Psoas muscle (tissue), 8 donors: ENCODE data around the gene ENTHD1. TPM values are rescaled to one million over a fixed set of nuclear protein-coding genes. Genes with fewer than 3 reads are reported as not detected.
"Not testable (repeated sequence)": the region's sequence is repeated elsewhere in the genome, so short reads cannot be mapped to it uniquely, and the experiment has no call there.

ENCODE experiments used
- ATAC-seq, 4 donors: fragments of 200-7000 bp; cut with Tn5 transposase; one replicate each; pipeline ENCODE4 v1.9.1; 2020; ENCODE audit warnings: moderate library complexity in 3 of 4, mild to moderate bottlenecking in 2 of 4
- DNase-seq, 2 donors: peaks; one replicate each; pipeline ENCODE4 v3.0.0-alpha.2; 2020
- H3K27ac ChIP-seq: fragments of 200-600 bp; one replicate; pipeline ENCODE4 v1.8.0; 2022
- H3K27me3 ChIP-seq, 3 donors: fragments of 200-600 bp in 1 of 3; one replicate each; pipeline versions ENCODE4 v1.6.1 to v1.8.0; 2013 to 2022; ENCODE audit warnings: low read length in 2 of 3, mild to moderate bottlenecking in 2 of 3, moderate library complexity in 1 of 3; ENCODE audit not compliant: insufficient read depth in 3 of 3
- H3K36me3 ChIP-seq, 2 donors: fragments of 200-600 bp in 1 of 2; one replicate each; pipeline versions ENCODE4 v1.6.1 to v1.8.0; 2013 to 2022; ENCODE audit warnings: low read depth in 1 of 2, mild to moderate bottlenecking in 1 of 2, moderate library complexity in 1 of 2; ENCODE audit not compliant: insufficient read depth in 1 of 2
- H3K4me1 ChIP-seq: fragments of 200-600 bp; one replicate; pipeline ENCODE4 v1.8.0; 2022
- H3K4me3 ChIP-seq: fragments of 200-600 bp; one replicate; pipeline ENCODE4 v1.8.0; 2022; ENCODE audit warnings: mild to moderate bottlenecking
- H3K9me3 ChIP-seq: fragments of 200-600 bp; one replicate; pipeline ENCODE4 v1.8.0; 2022
- CTCF ChIP-seq: fragments of 200-600 bp; IDR thresholded peaks from one replicate; pipeline ENCODE4 v1.8.0; 2022; ENCODE audit warnings: antibody characterized with exemption
- WGBS, 3 donors: extraction: QIAGEN DNeasy Blood & Tissue Kit; methylation state at CpG; one replicate each; pipeline versions ENCODE4 v1.1.6 to v1.1.7; 2013; 5-methylcytosine and 5-hydroxymethylcytosine counted together
- intact Hi-C, 2 donors: fragments of 100-400 bp; cut with DNase I; formaldehyde crosslinking; loops; one replicate each; pipeline versions ENCODE4 v1.11.0 to v1.14.2; 2022
- polyA plus RNA-seq, 3 donors: library from polyadenylated mRNA; stranded (reverse); fragments of 200-250 nt; gene quantifications; one replicate each; pipeline ENCODE4 v1.2.3, GENCODE V29; 2013
- total RNA-seq, 4 donors: library from RNA; stranded (reverse); fragmentation: NEBNext Ultra II Directional in 2 of 4; extraction: Animal tissue kit (Norgen Biotek cat#: 25700) in 2 of 4; gene quantifications; one replicate each; pipeline versions ENCODE4 v1.2.1 to v1.2.4, GENCODE V29; 2021 to 2023
- donor health status: healthy with polysubstance abuse.
- donor health status: DM: no; HTN: no; CAD: no; lungs with moderate emphysema.
- donor health status: Bipolar disorder and iron deficiency.
- donor health status: healthy.
- donor health status: DM: yes; HTN: yes; CAD: no.
- donor health status: DM: no; HTN: no; CAD: no.
- donor health status: DM: no; HTN: no; CAD: no.
- donor health status: DM: yes; HTN: yes; CAD: no.

Gene ENTHD1
- total and polyA plus RNA-seq, 7 donors, result not detected

- Histone ChIP-seq H3K27me3 (peaks cover 0 to 8% (median 0%) of the 10 kb centered on the region in 3 donors), H3K9me3 (no peaks in the 10 kb centered on the region), H3K4me1 (no peaks in the 10 kb centered on the region), H3K4me3 (no peak overlapping the region), H3K36me3 (no peaks in the 10 kb centered on the region), H3K27ac (no peak overlapping the region)
- no peak for TF ChIP-seq CTCF
- intact Hi-C loops, result no loop called here
- DNase-seq (no peak), ATAC-seq (no peak)
- 74 to 75% (median 75%) methylated on average over 6 of the region's 6 CpGs for WGBS, 3 donors
Measured at GRCh38 chr22:39896313-39896996, 2.9 kb upstream of the ENTHD1 start.

DNA sequence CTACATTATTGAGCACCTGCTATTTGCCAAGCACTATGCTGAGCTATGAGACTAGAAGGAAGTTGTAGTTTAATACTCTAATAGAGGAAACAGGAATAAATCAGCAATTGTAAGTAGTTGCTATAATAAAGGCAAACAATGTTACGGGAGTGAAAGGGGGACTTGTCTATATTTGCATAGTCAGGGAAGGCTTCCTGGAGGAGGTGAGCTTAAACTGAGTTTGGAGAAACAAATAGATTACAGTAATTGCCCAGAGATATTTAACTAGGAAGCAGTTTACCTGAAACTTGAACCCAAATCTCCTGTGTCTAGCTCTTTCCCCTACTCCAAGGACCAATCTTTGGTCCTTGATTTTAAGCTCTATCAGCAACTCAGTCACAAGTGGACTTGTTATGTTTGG is 2.1 kb upstream of the ENTHD1 start:
- ATAC-seq, result no peak
- no peak overlapping the region for H3K27ac ChIP-seq
- peaks cover 0 to 10% (median 0%) of the 10 kb centered on the region in 3 donors for H3K27me3 ChIP-seq
- TF ChIP-seq CTCF, result no peak
- DNase-seq, result no peak
- intact Hi-C loops, result no loop called here
- no peak overlapping the region for H3K4me3 ChIP-seq
- H3K36me3 ChIP-seq, result no peaks in the 10 kb centered on the region
- no peaks in the 10 kb centered on the region for H3K4me1 ChIP-seq
- no peaks in the 10 kb centered on the region for H3K9me3 ChIP-seq
- WGBS, 3 donors, result 80 to 86% (median 84%) methylated on average over 1 of the region's 1 CpG

GRCh38 chr22:39894554-39895092 is 1.1 kb upstream of the ENTHD1 start:
- H3K27me3 ChIP-seq, result peaks cover 0 to 7% (median 0%) of the 10 kb centered on the region in 3 donors
- H3K27ac ChIP-seq, result no peak overlapping the region
- H3K4me3 ChIP-seq, result no peak overlapping the region
- ATAC-seq (no peak), DNase-seq (no peak)
- H3K4me1 ChIP-seq, result no peaks in the 10 kb centered on the region
- 40 to 51% (median 47%) methylated on average over 7 of the region's 7 CpGs for WGBS, 3 donors
- H3K9me3 ChIP-seq, result no peaks in the 10 kb centered on the region
- no peak for TF ChIP-seq CTCF
- H3K36me3 ChIP-seq, result no peaks in the 10 kb centered on the region
- intact Hi-C loops, result no loop called here

DNA sequence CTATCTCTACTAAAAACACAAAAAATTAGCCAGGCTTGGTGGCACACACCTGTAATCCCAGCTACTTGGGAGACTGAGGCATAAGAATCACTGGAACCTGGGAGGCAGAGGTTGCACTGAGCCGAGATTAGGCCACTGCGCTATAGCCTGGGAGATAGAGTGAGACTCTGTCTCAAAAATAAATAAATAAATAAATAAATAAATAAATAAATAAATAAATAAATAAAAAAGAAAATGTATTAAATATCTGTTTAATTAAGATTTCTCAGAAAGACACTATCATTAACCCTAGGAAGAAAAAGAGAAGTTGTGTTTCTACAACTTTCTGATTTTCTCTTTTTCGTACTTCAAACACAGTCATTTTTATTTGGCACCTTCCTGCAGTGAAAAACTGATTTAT is 3.6 kb downstream of the ENTHD1 start:
- DNase-seq, H3K4me1 ChIP-seq, H3K27me3 ChIP-seq, H3K36me3 ChIP-seq, H3K9me3 ChIP-seq, intact Hi-C loops, H3K27ac ChIP-seq, H3K4me3 ChIP-seq, ATAC-seq: not testable (repeated sequence)
- WGBS, 3 donors, result 79 to 92% (median 81%) methylated on average over 3 of the region's 3 CpGs

DNA sequence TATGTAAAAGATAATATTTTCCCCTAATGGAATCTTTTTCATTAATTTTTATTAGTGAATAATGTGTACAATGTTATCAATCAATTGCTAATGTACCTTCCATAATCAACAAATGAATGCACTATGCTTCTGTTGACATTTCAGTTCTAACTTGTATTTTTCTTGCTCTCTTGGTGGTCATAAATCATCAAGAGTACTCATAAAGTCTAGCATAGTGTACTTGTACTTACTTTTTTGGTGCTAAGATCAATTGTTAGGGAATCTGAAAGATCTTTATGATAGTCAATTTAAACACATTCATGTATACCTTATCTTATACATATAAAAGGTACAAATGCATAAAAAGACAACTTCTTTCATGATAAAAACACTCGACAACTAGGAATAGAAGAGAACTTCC is 10.5 kb downstream of the ENTHD1 start:
- WGBS, 3 donors, result 82 to 92% (median 90%) methylated on average over 1 of the region's 1 CpG
- H3K27ac ChIP-seq, result no peak overlapping the region
- H3K9me3 ChIP-seq, result no peaks in the 10 kb centered on the region
- H3K4me3 ChIP-seq, result no peak overlapping the region
- no peaks in the 10 kb centered on the region for H3K4me1 ChIP-seq
- no peak for TF ChIP-seq CTCF
- H3K36me3 ChIP-seq, result no peaks in the 10 kb centered on the region
- H3K27me3 ChIP-seq, result peaks cover 0 to 9% (median 0%) of the 10 kb centered on the region in 3 donors
- intact Hi-C loops, result no loop called here
- DNase-seq (no peak), ATAC-seq (no peak)
